KMS-11 (cell line): ENCODE results near the gene NTNG2.

Experiments used
- H2AFZ ChIP-seq: fragments of 200-600 bp; sonication (generic); 2 replicates; pipeline ENCODE4 v1.6.1; 2016; ENCODE audit warnings: antibody characterized with exemption, mixed run types, low read depth
- H3K27ac ChIP-seq: fragments of 200-600 bp; sonication (generic); 2 replicates; pipeline ENCODE4 v1.6.1; 2016; ENCODE audit warnings: mild to moderate bottlenecking, mixed run types
- H3K27me3 ChIP-seq: fragments of 200-600 bp; sonication (generic); 2 replicates; pipeline ENCODE4 v1.6.1; 2017; ENCODE audit warnings: mild to moderate bottlenecking, low read depth, mixed run types, moderate library complexity; ENCODE audit not compliant: insufficient read depth
- H3K36me3 ChIP-seq: fragments of 200-600 bp; sonication (generic); 2 replicates; pipeline ENCODE4 v1.6.1; 2017; ENCODE audit warnings: mild to moderate bottlenecking, mixed run types; ENCODE audit not compliant: insufficient read depth
- H3K4me1 ChIP-seq: fragments of 200-600 bp; sonication (generic); 2 replicates; pipeline ENCODE4 v1.6.1; 2016; ENCODE audit warnings: mild to moderate bottlenecking, low read depth, mixed run types; ENCODE audit not compliant: poor library complexity, severe bottlenecking
- H3K4me2 ChIP-seq: fragments of 200-600 bp; sonication (generic); 2 replicates; pipeline ENCODE4 v1.7.0; 2016; ENCODE audit warnings: mild to moderate bottlenecking, mixed run types
- H3K4me3 ChIP-seq: fragments of 200-600 bp; sonication (generic); IDR thresholded peaks from 2 replicates; pipeline ENCODE4 v1.6.1; 2017; ENCODE audit warnings: low read depth, low read length, mixed read lengths; ENCODE audit not compliant: insufficient read depth
- H3K79me2 ChIP-seq: fragments of 200-600 bp; sonication (generic); 2 replicates; pipeline ENCODE4 v1.6.1; 2016; ENCODE audit warnings: low read depth, mixed run types; ENCODE audit not compliant: insufficient read depth
- H3K9ac ChIP-seq: fragments of 200-600 bp; sonication (generic); 2 replicates; pipeline ENCODE4 v1.6.1; 2016; ENCODE audit warnings: mild to moderate bottlenecking, mixed run types
- H4K20me1 ChIP-seq: fragments of 200-600 bp; sonication (generic); 2 replicates; pipeline ENCODE4 v1.6.1; 2016; ENCODE audit warnings: mild to moderate bottlenecking, mixed run types; ENCODE audit not compliant: insufficient read depth
- TF ChIP-seq, protein P1 (sequence below): fragments of 200-600 bp; sonication (generic); conservative IDR thresholded peaks from 2 replicates; pipeline ENCODE4 v1.6.1; 2017; ENCODE audit warnings: low read depth, mild to moderate bottlenecking, antibody characterized with exemption, low read length, moderate library complexity, mixed read lengths

NTNG2 gene

DNA sequence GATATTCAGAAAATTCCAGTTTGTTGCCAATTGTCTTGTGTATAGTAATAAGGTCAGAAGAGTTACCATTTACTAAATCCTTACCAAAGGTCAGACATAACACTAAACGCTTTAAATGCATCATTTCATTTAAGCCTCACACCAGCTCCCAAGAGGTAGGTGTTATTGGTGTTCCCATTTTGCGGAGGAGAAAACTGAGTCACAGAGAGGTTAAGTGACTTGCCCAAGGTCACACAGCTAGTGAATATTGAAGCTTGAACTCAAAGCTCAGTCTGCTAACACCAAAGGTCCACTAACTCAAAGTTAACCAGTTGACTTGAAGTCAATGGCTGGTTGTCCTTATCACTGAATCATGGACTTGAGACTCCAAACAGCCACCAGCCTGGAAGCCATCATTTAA is 40.8 kb upstream of the NTNG2 start:
- no peaks in the 10 kb centered on the region for H3K4me1 ChIP-seq
- no peak overlapping the region for H3K4me2 ChIP-seq
- no peaks in the 10 kb centered on the region for H3K36me3 ChIP-seq
- TF ChIP-seq, protein P1, sequence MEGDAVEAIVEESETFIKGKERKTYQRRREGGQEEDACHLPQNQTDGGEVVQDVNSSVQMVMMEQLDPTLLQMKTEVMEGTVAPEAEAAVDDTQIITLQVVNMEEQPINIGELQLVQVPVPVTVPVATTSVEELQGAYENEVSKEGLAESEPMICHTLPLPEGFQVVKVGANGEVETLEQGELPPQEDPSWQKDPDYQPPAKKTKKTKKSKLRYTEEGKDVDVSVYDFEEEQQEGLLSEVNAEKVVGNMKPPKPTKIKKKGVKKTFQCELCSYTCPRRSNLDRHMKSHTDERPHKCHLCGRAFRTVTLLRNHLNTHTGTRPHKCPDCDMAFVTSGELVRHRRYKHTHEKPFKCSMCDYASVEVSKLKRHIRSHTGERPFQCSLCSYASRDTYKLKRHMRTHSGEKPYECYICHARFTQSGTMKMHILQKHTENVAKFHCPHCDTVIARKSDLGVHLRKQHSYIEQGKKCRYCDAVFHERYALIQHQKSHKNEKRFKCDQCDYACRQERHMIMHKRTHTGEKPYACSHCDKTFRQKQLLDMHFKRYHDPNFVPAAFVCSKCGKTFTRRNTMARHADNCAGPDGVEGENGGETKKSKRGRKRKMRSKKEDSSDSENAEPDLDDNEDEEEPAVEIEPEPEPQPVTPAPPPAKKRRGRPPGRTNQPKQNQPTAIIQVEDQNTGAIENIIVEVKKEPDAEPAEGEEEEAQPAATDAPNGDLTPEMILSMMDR = no peak
- no peak overlapping the region for H2AFZ ChIP-seq
- no peak overlapping the region for H3K9ac ChIP-seq
- H4K20me1 ChIP-seq = no peaks in the 10 kb centered on the region
- H3K27me3 ChIP-seq = peaks cover 71% of the 10 kb centered on the region
- H3K79me2 ChIP-seq = no peaks in the 10 kb centered on the region
- no peak overlapping the region for H3K4me3 ChIP-seq
- H3K27ac ChIP-seq = no peak overlapping the region

DNA sequence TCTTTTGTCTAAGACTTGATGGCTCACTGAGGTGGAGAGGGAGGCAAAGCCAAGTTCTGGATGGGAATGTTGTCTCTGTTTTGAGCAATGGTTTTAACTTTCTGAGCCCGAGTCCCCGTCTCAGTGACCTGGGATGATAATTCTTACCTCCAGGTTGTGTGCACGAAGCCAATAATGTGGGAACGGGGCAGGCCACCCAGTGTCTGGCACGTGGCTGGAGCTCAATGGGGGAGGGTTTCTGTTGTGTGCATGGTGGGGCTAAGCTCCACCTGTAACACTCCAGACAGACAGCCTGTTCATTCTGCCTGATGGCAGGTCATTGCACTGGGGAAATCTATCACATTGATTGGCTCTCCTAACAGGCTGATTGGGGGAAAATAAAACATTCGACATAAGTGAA is 37.1 kb upstream of the NTNG2 start:
- H3K9ac ChIP-seq = no peak overlapping the region
- no peaks in the 10 kb centered on the region for H3K79me2 ChIP-seq
- TF ChIP-seq, protein P1 = no peak
- H3K4me1 ChIP-seq = no peaks in the 10 kb centered on the region
- H3K4me2 ChIP-seq = no peak overlapping the region
- H3K36me3 ChIP-seq = no peaks in the 10 kb centered on the region
- H4K20me1 ChIP-seq = no peaks in the 10 kb centered on the region
- H3K27me3 ChIP-seq = peaks cover 84% of the 10 kb centered on the region
- H3K27ac ChIP-seq = no peak overlapping the region
- H2AFZ ChIP-seq = no peak overlapping the region
- no peak overlapping the region for H3K4me3 ChIP-seq

DNA sequence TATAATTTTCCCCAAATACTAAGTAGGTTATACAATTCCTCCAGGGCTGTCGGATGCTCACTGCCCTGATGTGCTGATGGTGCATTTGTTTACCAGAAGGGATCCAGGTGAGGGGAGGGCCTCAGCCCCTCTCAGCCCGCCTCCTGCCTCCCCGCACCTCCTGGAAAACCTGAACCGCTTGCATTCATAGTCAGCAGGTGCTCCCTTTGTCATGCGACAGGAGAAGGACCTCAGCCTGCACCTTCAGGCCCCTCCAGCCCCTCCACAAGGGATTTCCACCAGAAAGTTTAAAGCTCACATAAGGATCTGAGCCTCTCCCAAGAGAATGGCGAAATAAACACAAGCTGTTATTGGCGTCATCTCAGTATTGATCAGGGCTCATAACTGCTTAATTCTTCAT is 36.5 kb upstream of the NTNG2 start:
- peaks cover 90% of the 10 kb centered on the region for H3K27me3 ChIP-seq
- no peak overlapping the region for H2AFZ ChIP-seq
- H3K27ac ChIP-seq = no peak overlapping the region
- no peaks in the 10 kb centered on the region for H3K36me3 ChIP-seq
- no peak overlapping the region for H3K9ac ChIP-seq
- H3K4me3 ChIP-seq = no peak overlapping the region
- H4K20me1 ChIP-seq = no peaks in the 10 kb centered on the region
- H3K4me1 ChIP-seq = no peaks in the 10 kb centered on the region
- TF ChIP-seq, protein P1 = no peak
- no peaks in the 10 kb centered on the region for H3K79me2 ChIP-seq
- no peak overlapping the region for H3K4me2 ChIP-seq

DNA sequence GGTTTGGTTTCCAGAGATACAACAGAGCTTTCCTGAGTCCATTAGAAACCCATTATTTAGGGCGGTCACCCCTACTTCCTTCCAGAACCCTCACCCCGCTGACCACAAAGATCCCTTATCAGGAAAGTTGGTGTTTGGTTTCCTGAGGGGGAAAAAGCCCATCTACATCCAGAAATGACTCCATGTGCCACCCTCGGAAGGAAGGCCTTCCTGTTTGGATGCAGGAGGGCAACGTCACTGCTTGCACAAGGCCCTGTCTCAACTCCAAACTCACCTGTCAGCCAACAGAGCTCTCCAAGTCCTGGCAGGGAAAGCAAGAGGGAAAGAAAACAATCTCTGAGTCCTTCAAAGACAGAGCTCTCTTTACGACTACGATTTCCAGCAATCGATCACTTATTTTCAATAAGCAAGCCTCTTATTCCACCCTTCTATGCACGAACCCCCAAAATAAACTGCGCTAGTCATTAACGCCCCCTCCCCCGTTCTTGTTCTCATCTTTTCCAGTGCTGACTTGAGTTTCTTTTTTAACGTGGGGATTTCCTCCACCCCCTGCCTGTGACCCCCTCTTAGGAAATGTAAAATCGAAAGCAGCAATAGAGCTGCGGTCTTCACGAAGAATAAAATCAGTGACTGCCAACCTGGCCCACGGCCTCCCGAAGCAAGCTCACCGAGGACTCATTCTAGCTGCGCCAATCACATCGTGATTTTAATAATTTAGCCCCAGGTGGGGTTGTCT is 35.7 kb upstream of the NTNG2 start:
- Histone ChIP-seq H3K9ac (no peak overlapping the region), H3K79me2 (no peaks in the 10 kb centered on the region), H3K4me2 (no peak overlapping the region), H3K4me1 (no peaks in the 10 kb centered on the region), H3K4me3 (no peak overlapping the region), H3K27me3 (peaks cover 95% of the 10 kb centered on the region), H2AFZ (no peak overlapping the region), H4K20me1 (no peaks in the 10 kb centered on the region), H3K27ac (no peak overlapping the region), H3K36me3 (no peaks in the 10 kb centered on the region)
- TF ChIP-seq, protein P1 = no peak
